ENCODE data around the gene MAGEC1. TPM values are rescaled to one million over a fixed set of nuclear protein-coding genes. Genes with fewer than 3 reads are reported as not detected.
"Not testable (repeated sequence)": the region's sequence is repeated elsewhere in the genome, so short reads cannot be mapped to it uniquely, and the experiment has no call there.

Gene MAGEC1
- total RNA-seq, result not detected in 2 replicates

GRCh38 chrX:141903400-141904155 lies at the start of gene MAGEC1:
MAGEC1 (plus strand) TSS chrX:141903894; CDS start chrX:141905073, 1,179 bp downstream.
- TF ChIP-seq CTCF (conservative IDR thresholded peaks at IDR 0.05; ENCODE audit: low read depth, low read length), result no peak
- no peak within 1 kb of the TSS for H3K4me3 ChIP-seq (ENCODE audit: low read depth, low read length)
- no peak for DNase-seq (ENCODE audit: low read depth)

- TF ChIP-seq CTCF (conservative IDR thresholded peaks at IDR 0.05; ENCODE audit: low read depth, low read length), result no peak
- H3K4me3 ChIP-seq (ENCODE audit: low read depth, low read length), result no peak overlapping the region
- DNase-seq (ENCODE audit: low read depth), result no peak
Measured at GRCh38 chrX:141857479-141857878, 46.2 kb upstream of the MAGEC1 start.

GRCh38 chrX:141879616-141880015 lies 24.1 kb upstream of the MAGEC1 start:
- no peak for DNase-seq (ENCODE audit: low read depth)
- no peak overlapping the region for H3K4me3 ChIP-seq (ENCODE audit: low read depth, low read length)
- TF ChIP-seq CTCF (conservative IDR thresholded peaks at IDR 0.05; ENCODE audit: low read depth, low read length), result no peak

- not testable (repeated sequence) for DNase-seq (ENCODE audit: low read depth)
Measured at GRCh38 chrX:141888811-141889210, 14.9 kb upstream of the MAGEC1 start.

GRCh38 chrX:141894733-141895132 lies 9.0 kb upstream of the MAGEC1 start:
- DNase-seq (ENCODE audit: low read depth), result no peak
- H3K4me3 ChIP-seq (ENCODE audit: low read depth, low read length), result no peak overlapping the region
- no peak for TF ChIP-seq CTCF (conservative IDR thresholded peaks at IDR 0.05; ENCODE audit: low read depth, low read length)

More at GRCh38 chrX:141888811-141889210, 14.9 kb upstream of the MAGEC1 start:
- not testable (repeated sequence) for H3K4me3 ChIP-seq (ENCODE audit: low read depth, low read length)

GRCh38 chrX:141897690-141898089 lies 6.0 kb upstream of the MAGEC1 start:
- DNase-seq (ENCODE audit: low read depth), result no peak
- no peak overlapping the region for H3K4me3 ChIP-seq (ENCODE audit: low read depth, low read length)
- no peak for TF ChIP-seq CTCF (conservative IDR thresholded peaks at IDR 0.05; ENCODE audit: low read depth, low read length)

GRCh38 chrX:141902366-141902765 lies 1.3 kb upstream of the MAGEC1 start:
- no peak overlapping the region for H3K4me3 ChIP-seq (ENCODE audit: low read depth, low read length)
- DNase-seq (ENCODE audit: low read depth), result no peak
- no peak for TF ChIP-seq CTCF (conservative IDR thresholded peaks at IDR 0.05; ENCODE audit: low read depth, low read length)

Measured in epithelial cell of proximal tubule (primary cell).